ENCODE results near the gene FMO3.

FMO3 gene

DNA sequence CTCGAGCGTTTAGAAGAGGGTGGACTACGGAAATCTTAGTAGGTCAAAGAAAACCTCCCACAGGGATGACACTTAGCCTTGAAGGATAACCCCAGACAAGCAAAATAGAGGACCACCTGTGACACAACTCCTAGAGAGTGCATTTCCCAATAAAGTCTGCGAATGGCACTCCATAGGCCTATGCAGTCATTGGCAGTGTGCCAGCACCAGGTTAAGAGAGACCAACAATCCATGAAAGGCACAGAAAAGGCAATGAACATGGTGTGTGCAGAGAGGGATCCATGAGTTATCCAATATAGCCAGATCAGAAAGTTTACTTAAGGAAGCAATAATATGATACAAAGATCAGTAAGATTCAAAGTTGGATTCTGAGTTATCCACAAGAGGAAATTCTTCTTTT is 49.2 kb downstream of the FMO3 start:
- H3K9ac ChIP-seq (ENCODE audit: low read depth, low read length): no peak overlapping the region
- no peaks in the 10 kb centered on the region for H4K20me1 ChIP-seq (ENCODE audit: insufficient read depth, low read length)
- H3K9me3 ChIP-seq (ENCODE audit: insufficient read depth, low read length, severe bottlenecking): no peaks in the 10 kb centered on the region
- TF ChIP-seq EZH2 (IDR thresholded peaks at IDR 0.05; ENCODE audit: borderline replicate concordance, low read depth, low read length, severe bottlenecking): no peak
- TF ChIP-seq, protein P1, sequence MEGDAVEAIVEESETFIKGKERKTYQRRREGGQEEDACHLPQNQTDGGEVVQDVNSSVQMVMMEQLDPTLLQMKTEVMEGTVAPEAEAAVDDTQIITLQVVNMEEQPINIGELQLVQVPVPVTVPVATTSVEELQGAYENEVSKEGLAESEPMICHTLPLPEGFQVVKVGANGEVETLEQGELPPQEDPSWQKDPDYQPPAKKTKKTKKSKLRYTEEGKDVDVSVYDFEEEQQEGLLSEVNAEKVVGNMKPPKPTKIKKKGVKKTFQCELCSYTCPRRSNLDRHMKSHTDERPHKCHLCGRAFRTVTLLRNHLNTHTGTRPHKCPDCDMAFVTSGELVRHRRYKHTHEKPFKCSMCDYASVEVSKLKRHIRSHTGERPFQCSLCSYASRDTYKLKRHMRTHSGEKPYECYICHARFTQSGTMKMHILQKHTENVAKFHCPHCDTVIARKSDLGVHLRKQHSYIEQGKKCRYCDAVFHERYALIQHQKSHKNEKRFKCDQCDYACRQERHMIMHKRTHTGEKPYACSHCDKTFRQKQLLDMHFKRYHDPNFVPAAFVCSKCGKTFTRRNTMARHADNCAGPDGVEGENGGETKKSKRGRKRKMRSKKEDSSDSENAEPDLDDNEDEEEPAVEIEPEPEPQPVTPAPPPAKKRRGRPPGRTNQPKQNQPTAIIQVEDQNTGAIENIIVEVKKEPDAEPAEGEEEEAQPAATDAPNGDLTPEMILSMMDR (IDR thresholded peaks at IDR 0.05; ENCODE audit: borderline replicate concordance, extremely low read depth, low read length, poor library complexity, severe bottlenecking): no peak
- no peaks in the 10 kb centered on the region for H3K79me2 ChIP-seq (ENCODE audit: insufficient read depth, low read length)
- DNase-seq: no peak
- H3K27me3 ChIP-seq (ENCODE audit: insufficient read depth, low read length, poor library complexity): peaks cover 23% of the 10 kb centered on the region
- no peaks in the 10 kb centered on the region for H3K4me1 ChIP-seq (ENCODE audit: insufficient read depth, low read length)
- H3K27ac ChIP-seq (ENCODE audit: low read length): no peak overlapping the region
- ATAC-seq (ENCODE audit: insufficient read depth, low read depth): no peak
- no peak overlapping the region for H3K4me3 ChIP-seq (ENCODE audit: low read depth in 1 of 2, low read length in 2 of 2)
- no peak overlapping the region for H3K4me2 ChIP-seq (ENCODE audit: insufficient read depth, low read length)
- H2AFZ ChIP-seq (ENCODE audit: low read depth, low read length): no peak overlapping the region
- no peaks in the 10 kb centered on the region for H3K36me3 ChIP-seq (ENCODE audit: insufficient read depth, low read length)

DNA sequence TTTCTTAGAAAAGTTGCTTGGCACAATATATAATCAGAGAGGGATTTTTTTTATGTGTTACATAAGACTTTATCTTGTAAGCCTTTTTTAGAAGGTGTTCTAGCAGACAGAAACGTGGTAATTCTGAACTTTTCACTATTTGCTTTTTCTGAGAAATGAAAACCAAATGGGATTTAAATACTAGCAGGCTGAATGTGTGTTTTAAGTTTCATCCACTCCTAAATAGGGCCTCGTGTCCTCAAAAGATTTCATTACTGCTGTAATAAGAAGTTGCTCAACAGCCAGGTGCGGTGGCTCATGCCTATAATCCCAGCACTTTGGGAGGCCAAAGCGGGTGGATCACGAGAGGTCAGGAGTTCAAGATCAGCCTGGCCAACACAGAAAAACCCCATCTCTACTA is 49.7 kb downstream of the FMO3 start:
- H3K9ac ChIP-seq (ENCODE audit: low read depth, low read length): no peak overlapping the region
- no peaks in the 10 kb centered on the region for H3K9me3 ChIP-seq (ENCODE audit: insufficient read depth, low read length, severe bottlenecking)
- H2AFZ ChIP-seq (ENCODE audit: low read depth, low read length): no peak overlapping the region
- H3K4me1 ChIP-seq (ENCODE audit: insufficient read depth, low read length): no peaks in the 10 kb centered on the region
- no peak for TF ChIP-seq EZH2 (IDR thresholded peaks at IDR 0.05; ENCODE audit: borderline replicate concordance, low read depth, low read length, severe bottlenecking)
- TF ChIP-seq, protein P1 (IDR thresholded peaks at IDR 0.05; ENCODE audit: borderline replicate concordance, extremely low read depth, low read length, poor library complexity, severe bottlenecking): no peak
- H3K27ac ChIP-seq (ENCODE audit: low read length): no peak overlapping the region
- no peak for DNase-seq
- no peak for ATAC-seq (ENCODE audit: insufficient read depth, low read depth)
- H3K36me3 ChIP-seq (ENCODE audit: insufficient read depth, low read length): no peaks in the 10 kb centered on the region
- no peak overlapping the region for H3K4me3 ChIP-seq (ENCODE audit: low read depth in 1 of 2, low read length in 2 of 2)
- H3K27me3 ChIP-seq (ENCODE audit: insufficient read depth, low read length, poor library complexity): peaks cover 23% of the 10 kb centered on the region
- H3K79me2 ChIP-seq (ENCODE audit: insufficient read depth, low read length): no peaks in the 10 kb centered on the region
- no peaks in the 10 kb centered on the region for H4K20me1 ChIP-seq (ENCODE audit: insufficient read depth, low read length)
- H3K4me2 ChIP-seq (ENCODE audit: insufficient read depth, low read length): no peak overlapping the region

DNA sequence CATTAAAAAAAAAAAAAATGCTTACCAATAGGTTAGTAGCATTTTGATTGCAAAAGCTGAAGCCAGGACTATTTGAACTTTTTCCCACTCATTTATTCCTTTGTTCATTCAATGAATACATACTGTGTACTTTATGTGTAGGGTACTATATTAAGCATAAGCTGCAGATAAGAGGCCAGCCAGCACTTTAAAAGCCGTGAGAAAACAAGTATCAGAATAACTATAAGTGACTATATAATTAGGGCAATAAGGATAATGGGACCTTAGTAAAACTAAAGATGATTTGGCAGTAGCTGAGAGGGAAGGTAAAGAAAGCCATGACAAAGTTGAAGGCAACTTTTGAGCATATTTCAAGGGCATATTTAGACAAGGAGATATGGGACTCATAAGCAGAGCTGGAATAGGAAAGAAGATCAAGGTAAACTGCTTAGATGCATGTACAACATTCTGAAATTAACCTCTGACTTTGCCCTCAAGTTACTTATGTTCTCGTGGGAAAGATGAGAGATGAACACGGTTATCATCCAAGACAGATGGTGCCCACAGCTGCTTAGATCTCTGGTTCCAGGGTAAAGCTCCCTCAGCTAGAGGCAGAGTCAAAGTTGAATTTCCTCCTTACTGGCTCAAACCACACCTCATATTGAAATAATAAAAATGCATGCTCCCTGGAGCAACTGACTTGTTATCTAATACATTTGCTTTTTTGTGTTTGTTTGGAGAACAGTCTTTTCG is 50.4 kb downstream of the FMO3 start:
- H3K27ac ChIP-seq (ENCODE audit: low read length): no peak overlapping the region
- no peak for DNase-seq
- H4K20me1 ChIP-seq (ENCODE audit: insufficient read depth, low read length): no peaks in the 10 kb centered on the region
- TF ChIP-seq, protein P1 (IDR thresholded peaks at IDR 0.05; ENCODE audit: borderline replicate concordance, extremely low read depth, low read length, poor library complexity, severe bottlenecking): no peak
- no peaks in the 10 kb centered on the region for H3K9me3 ChIP-seq (ENCODE audit: insufficient read depth, low read length, severe bottlenecking)
- H3K4me2 ChIP-seq (ENCODE audit: insufficient read depth, low read length): no peak overlapping the region
- no peaks in the 10 kb centered on the region for H3K4me1 ChIP-seq (ENCODE audit: insufficient read depth, low read length)
- ATAC-seq (ENCODE audit: insufficient read depth, low read depth): no peak
- H2AFZ ChIP-seq (ENCODE audit: low read depth, low read length): no peak overlapping the region
- no peak overlapping the region for H3K4me3 ChIP-seq (ENCODE audit: low read depth in 1 of 2, low read length in 2 of 2)
- no peaks in the 10 kb centered on the region for H3K79me2 ChIP-seq (ENCODE audit: insufficient read depth, low read length)
- H3K9ac ChIP-seq (ENCODE audit: low read depth, low read length): no peak overlapping the region
- H3K27me3 ChIP-seq (ENCODE audit: insufficient read depth, low read length, poor library complexity): peaks cover 19% of the 10 kb centered on the region
- H3K36me3 ChIP-seq (ENCODE audit: insufficient read depth, low read length): no peaks in the 10 kb centered on the region

Measured in DND-41 (cell line).